ENCODE measurements around the gene GSG1. TPM values are rescaled to one million over a fixed set of nuclear protein-coding genes. Genes with fewer than 3 reads are reported as not detected.

Gene GSG1
- total RNA-seq, 2 donors from 2014 or later = not detected

DNA sequence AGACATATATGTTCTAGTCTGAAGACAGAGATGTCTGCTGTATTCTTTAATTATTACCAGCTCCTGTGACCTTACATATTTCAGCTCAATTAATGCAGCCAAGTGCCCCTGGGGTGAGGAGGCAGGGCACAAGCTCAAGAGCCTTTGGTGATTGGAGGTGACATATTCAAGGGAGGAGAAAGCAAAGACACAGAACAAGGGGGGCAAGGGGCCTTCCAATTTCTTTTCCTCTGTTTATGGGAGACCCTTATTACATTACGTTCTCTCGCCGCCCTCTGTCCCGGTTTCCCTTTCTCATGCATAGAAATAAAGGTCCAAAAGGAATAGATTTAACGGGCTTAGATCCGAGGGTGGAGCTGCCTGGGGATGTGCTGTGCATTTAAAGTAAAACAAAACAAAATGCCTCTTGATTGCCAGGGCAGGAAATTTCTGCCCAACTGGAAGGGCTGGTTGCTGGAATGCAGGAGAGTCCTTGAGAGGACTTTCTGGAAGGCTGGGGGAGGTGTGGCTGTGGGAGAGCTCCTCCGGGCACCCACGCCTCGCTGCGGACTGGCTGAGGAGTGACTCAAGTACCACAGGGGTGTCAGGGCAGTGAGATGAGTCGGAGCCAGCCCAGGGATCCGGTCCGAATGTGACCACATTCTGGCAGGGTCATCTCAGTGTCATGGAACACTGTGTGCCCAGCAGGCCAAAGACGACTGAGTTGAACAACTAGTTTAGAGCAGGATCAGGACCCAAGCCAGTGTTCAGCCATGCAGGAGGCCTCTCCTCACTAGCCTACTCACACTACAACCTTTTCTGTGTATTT is 32.1 kb upstream of the GSG1 start:
- H3K27me3 ChIP-seq = no peaks in the 10 kb centered on the region
- H3K36me3 ChIP-seq = no peaks in the 10 kb centered on the region
- no peak overlapping the region for H3K27ac ChIP-seq
- H3K4me3 ChIP-seq = no peak overlapping the region
- H3K4me1 ChIP-seq = no peaks in the 10 kb centered on the region
- H3K9me3 ChIP-seq = no peaks in the 10 kb centered on the region
- peak; percentile 78 for DNase-seq (ENCODE audit: low spot score)
- TF ChIP-seq, protein P1, sequence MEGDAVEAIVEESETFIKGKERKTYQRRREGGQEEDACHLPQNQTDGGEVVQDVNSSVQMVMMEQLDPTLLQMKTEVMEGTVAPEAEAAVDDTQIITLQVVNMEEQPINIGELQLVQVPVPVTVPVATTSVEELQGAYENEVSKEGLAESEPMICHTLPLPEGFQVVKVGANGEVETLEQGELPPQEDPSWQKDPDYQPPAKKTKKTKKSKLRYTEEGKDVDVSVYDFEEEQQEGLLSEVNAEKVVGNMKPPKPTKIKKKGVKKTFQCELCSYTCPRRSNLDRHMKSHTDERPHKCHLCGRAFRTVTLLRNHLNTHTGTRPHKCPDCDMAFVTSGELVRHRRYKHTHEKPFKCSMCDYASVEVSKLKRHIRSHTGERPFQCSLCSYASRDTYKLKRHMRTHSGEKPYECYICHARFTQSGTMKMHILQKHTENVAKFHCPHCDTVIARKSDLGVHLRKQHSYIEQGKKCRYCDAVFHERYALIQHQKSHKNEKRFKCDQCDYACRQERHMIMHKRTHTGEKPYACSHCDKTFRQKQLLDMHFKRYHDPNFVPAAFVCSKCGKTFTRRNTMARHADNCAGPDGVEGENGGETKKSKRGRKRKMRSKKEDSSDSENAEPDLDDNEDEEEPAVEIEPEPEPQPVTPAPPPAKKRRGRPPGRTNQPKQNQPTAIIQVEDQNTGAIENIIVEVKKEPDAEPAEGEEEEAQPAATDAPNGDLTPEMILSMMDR (IDR thresholded peaks at IDR 0.05) = no peak

- H3K4me1 ChIP-seq = no peaks in the 10 kb centered on the region
- no peak for DNase-seq (ENCODE audit: low spot score)
- H3K27ac ChIP-seq = no peak overlapping the region
- no peaks in the 10 kb centered on the region for H3K36me3 ChIP-seq
- H3K9me3 ChIP-seq = no peaks in the 10 kb centered on the region
- H3K4me3 ChIP-seq = no peak overlapping the region
- no peaks in the 10 kb centered on the region for H3K27me3 ChIP-seq
- TF ChIP-seq, protein P1 (IDR thresholded peaks at IDR 0.05) = no peak
These were observed 30.4 kb upstream of the GSG1 start for GRCh38 chr12:13133886-13134285.

GRCh38 chr12:13130981-13131380 is 27.5 kb upstream of the GSG1 start:
- H3K9me3 ChIP-seq = no peaks in the 10 kb centered on the region
- H3K4me1 ChIP-seq = no peaks in the 10 kb centered on the region
- TF ChIP-seq, protein P1 (IDR thresholded peaks at IDR 0.05) = no peak
- H3K27me3 ChIP-seq = no peaks in the 10 kb centered on the region
- H3K4me3 ChIP-seq = no peak overlapping the region
- no peaks in the 10 kb centered on the region for H3K36me3 ChIP-seq
- no peak for DNase-seq (ENCODE audit: low spot score)
- no peak overlapping the region for H3K27ac ChIP-seq

DNA sequence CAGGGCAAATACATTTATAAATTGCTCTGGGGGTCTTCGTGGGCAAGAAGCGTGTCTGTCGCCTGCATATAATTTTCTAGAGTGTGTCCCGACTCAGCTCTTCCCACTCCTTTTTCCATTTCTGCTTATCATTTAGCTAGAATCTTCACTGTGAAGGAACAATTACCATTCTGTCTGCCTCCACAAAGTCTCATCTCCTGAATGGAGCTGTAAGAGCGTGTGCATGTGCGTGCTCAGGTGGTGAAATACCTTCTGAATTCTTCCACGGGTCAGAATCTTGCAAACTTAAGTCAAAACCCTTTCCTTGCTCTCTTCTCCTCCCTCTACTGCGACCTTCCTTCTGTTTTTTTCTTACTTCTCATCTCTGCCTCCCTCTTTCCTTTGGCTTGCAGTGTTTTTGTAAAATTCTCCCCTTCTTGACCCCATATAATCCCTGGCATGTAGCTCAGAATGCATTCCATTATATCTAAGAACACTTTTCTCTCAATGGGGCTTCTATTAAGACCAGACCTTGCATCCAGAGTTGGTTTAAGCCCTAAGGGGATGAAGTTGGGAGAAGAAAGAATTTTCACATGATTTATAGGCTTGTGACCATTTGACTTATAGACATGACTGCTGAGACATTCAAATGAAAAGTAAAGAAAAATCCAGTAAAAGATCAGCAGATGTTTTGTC is 25.0 kb upstream of the GSG1 start:
- DNase-seq (ENCODE audit: low spot score) = no peak
- TF ChIP-seq, protein P1 (IDR thresholded peaks at IDR 0.05) = no peak
- no peak overlapping the region for H3K4me3 ChIP-seq
- no peaks in the 10 kb centered on the region for H3K4me1 ChIP-seq
- no peaks in the 10 kb centered on the region for H3K36me3 ChIP-seq
- H3K9me3 ChIP-seq = no peaks in the 10 kb centered on the region
- no peak overlapping the region for H3K27ac ChIP-seq
- H3K27me3 ChIP-seq = no peaks in the 10 kb centered on the region

DNA sequence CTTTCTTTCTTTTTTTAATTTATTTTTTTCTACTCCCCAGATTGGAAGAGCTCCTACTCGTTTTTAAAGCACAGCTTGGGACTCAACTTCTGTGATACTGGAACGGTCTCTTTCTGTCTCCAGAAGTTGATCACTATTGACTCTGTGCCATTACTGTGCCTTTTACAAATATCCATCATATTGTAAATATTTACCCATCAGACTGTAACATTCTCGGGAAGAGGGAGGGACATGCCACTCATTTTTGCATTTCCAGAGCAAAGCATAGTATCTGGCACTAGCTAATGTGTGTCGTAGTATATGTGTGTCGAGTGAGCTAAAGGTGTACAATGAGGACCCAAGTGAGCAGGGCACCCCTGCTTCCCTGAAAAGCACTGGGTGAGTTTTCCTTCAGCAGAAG is 24.0 kb upstream of the GSG1 start:
- H3K36me3 ChIP-seq = no peaks in the 10 kb centered on the region
- H3K27ac ChIP-seq = no peak overlapping the region
- TF ChIP-seq, protein P1 (IDR thresholded peaks at IDR 0.05) = no peak
- H3K9me3 ChIP-seq = no peaks in the 10 kb centered on the region
- no peak overlapping the region for H3K4me3 ChIP-seq
- no peaks in the 10 kb centered on the region for H3K4me1 ChIP-seq
- no peaks in the 10 kb centered on the region for H3K27me3 ChIP-seq
- DNase-seq (ENCODE audit: low spot score) = no peak
